Middle frontal gyrus (tissue), 1 donor: ENCODE measurements around the gene MYH4.

ENCODE experiments used
- DNase-seq: peaks from one replicate; pipeline ENCODE4 v3.0.0-alpha.2; 2015; ENCODE audit warnings: low spot score; ENCODE audit errors: extremely low spot score

Gene MYH4

GRCh38 chr17:10469459-10469858 is at the start of gene MYH4:
MYH4 (minus strand) TSS chr17:10469559; CDS start chr17:10466745, 2,814 bp downstream.
- DNase-seq, result no peak

GRCh38 chr17:10518271-10519037 is 49.1 kb upstream of the MYH4 start, which contains the start of gene MYH1:
MYH1 (minus strand) TSS chr17:10518542; CDS start chr17:10516642, 1,900 bp downstream.
- no peak for DNase-seq

GRCh38 chr17:10516638-10517037 is 47.3 kb upstream of the MYH4 start:
- no peak for DNase-seq

- no peak for DNase-seq
These were observed 46.7 kb upstream of the MYH4 start for GRCh38 chr17:10516065-10516464.

- no peak for DNase-seq
These were observed 44.1 kb upstream of the MYH4 start for GRCh38 chr17:10513299-10514067.

- no peak for DNase-seq
These were observed 43.5 kb upstream of the MYH4 start for GRCh38 chr17:10512856-10513255.

- no peak for DNase-seq
These were observed 30.6 kb upstream of the MYH4 start for GRCh38 chr17:10499950-10500349.

GRCh38 chr17:10492004-10492403 is 22.6 kb upstream of the MYH4 start:
- DNase-seq, result no peak

- no peak for DNase-seq
These were observed 12.9 kb upstream of the MYH4 start for GRCh38 chr17:10482252-10482651.

- no peak for DNase-seq
These were observed 8.3 kb upstream of the MYH4 start for GRCh38 chr17:10477701-10478100.

- no peak for DNase-seq
These were observed 5.2 kb upstream of the MYH4 start for GRCh38 chr17:10474536-10474935.

GRCh38 chr17:10471858-10472257 is 2.5 kb upstream of the MYH4 start:
- DNase-seq, result no peak

- DNase-seq, result no peak
These were observed 6.0 kb downstream of the MYH4 start for GRCh38 chr17:10463402-10463801.

- DNase-seq, result no peak
These were observed 9.3 kb downstream of the MYH4 start for GRCh38 chr17:10460062-10460461.

- no peak for DNase-seq
These were observed 10.7 kb downstream of the MYH4 start for GRCh38 chr17:10458701-10459100.

- no peak for DNase-seq
These were observed 11.4 kb downstream of the MYH4 start for GRCh38 chr17:10457952-10458351.

- DNase-seq, result no peak
These were observed 22.1 kb downstream of the MYH4 start for GRCh38 chr17:10447026-10447931.

- no peak for DNase-seq
These were observed 29.5 kb downstream of the MYH4 start for GRCh38 chr17:10439816-10440215.

- no peak for DNase-seq
These were observed 34.3 kb downstream of the MYH4 start for GRCh38 chr17:10435096-10435495.

- DNase-seq, result no peak
These were observed 39.8 kb downstream of the MYH4 start for GRCh38 chr17:10429421-10430045.

GRCh38 chr17:10428781-10429180 is 40.6 kb downstream of the MYH4 start:
- no peak for DNase-seq
